ENCODE results near the gene HSD11B2.

The HSD11B2 gene

GRCh38 chr16:67451704-67452435, 20.9 kb downstream of the HSD11B2 start:
- DNase-seq (ENCODE audit: low read depth), result no peak

GRCh38 chr16:67454104-67454503, 23.2 kb downstream of the HSD11B2 start:
- DNase-seq (ENCODE audit: low read depth), result no peak

- no peak for DNase-seq (ENCODE audit: low read depth)
These were observed 23.9 kb downstream of the HSD11B2 start for GRCh38 chr16:67454852-67455251.

GRCh38 chr16:67456391-67457081, 25.6 kb downstream of the HSD11B2 start:
- no peak for DNase-seq (ENCODE audit: low read depth)

GRCh38 chr16:67457611-67458010, 26.7 kb downstream of the HSD11B2 start:
- DNase-seq (ENCODE audit: low read depth), result no peak

- no peak for DNase-seq (ENCODE audit: low read depth)
These were observed 27.3 kb downstream of the HSD11B2 start for GRCh38 chr16:67458121-67458641.

- no peak for DNase-seq (ENCODE audit: low read depth)
These were observed 28.3 kb downstream of the HSD11B2 start for GRCh38 chr16:67459066-67459860.

- no peak for DNase-seq (ENCODE audit: low read depth)
These were observed 28.9 kb downstream of the HSD11B2 start for GRCh38 chr16:67459861-67460150.

GRCh38 chr16:67460168-67460567, 29.2 kb downstream of the HSD11B2 start:
- no peak for DNase-seq (ENCODE audit: low read depth)

- no peak for DNase-seq (ENCODE audit: low read depth)
These were observed 30.0 kb downstream of the HSD11B2 start for GRCh38 chr16:67460961-67461360.

- DNase-seq (ENCODE audit: low read depth), result no peak
These were observed 30.8 kb downstream of the HSD11B2 start for GRCh38 chr16:67461600-67462278.

GRCh38 chr16:67462279-67462655, 31.3 kb downstream of the HSD11B2 start:
- no peak for DNase-seq (ENCODE audit: low read depth)

GRCh38 chr16:67463059-67463458, 32.1 kb downstream of the HSD11B2 start:
- DNase-seq (ENCODE audit: low read depth), result no peak

- no peak for DNase-seq (ENCODE audit: low read depth)
These were observed 32.8 kb downstream of the HSD11B2 start for GRCh38 chr16:67463691-67464090.

- no peak for DNase-seq (ENCODE audit: low read depth)
These were observed 33.6 kb downstream of the HSD11B2 start for GRCh38 chr16:67464565-67464964.

GRCh38 chr16:67466581-67466980, 35.7 kb downstream of the HSD11B2 start:
- DNase-seq (ENCODE audit: low read depth), result no peak

- DNase-seq (ENCODE audit: low read depth), result no peak
These were observed 37.8 kb downstream of the HSD11B2 start for GRCh38 chr16:67468731-67469130.

GRCh38 chr16:67470359-67470758, 39.4 kb downstream of the HSD11B2 start:
- DNase-seq (ENCODE audit: low read depth), result no peak

- no peak for DNase-seq (ENCODE audit: low read depth)
These were observed 41.0 kb downstream of the HSD11B2 start for GRCh38 chr16:67471758-67472384.

GRCh38 chr16:67474551-67475455, 43.9 kb downstream of the HSD11B2 start:
- DNase-seq (ENCODE audit: low read depth), result no peak
